HG03039 (cell line): ENCODE results near the gene DCDC2C.

ENCODE experiments used
- ATAC-seq: cut with Tn5 transposase; IDR thresholded peaks from one replicate; pipeline ENCODE4 v1.9.1; 2021; ENCODE audit warnings: mild to moderate bottlenecking, moderate library complexity; ENCODE audit not compliant: unreplicated experiment

DCDC2C gene

DNA sequence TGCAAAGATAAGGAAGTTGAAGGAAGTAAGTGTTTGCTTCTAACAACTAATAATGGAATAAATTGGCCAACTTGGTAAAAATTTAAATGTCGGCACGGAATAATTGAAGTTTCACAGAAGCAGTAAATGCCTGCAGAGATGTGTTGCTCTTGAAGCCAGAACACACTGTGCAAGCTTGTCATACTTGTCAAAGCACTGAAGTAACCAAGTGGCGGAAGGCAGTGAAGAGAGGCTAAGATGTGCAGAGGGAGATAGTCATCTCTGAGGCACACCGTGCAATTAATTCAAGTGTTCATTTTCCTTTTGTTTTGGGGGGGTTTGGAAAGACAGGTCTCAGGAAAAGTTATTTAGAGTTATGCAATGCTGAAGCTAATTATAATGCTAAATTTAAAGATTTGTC lies 5.2 kb downstream of the DCDC2C start:
- ATAC-seq: no peak

DNA sequence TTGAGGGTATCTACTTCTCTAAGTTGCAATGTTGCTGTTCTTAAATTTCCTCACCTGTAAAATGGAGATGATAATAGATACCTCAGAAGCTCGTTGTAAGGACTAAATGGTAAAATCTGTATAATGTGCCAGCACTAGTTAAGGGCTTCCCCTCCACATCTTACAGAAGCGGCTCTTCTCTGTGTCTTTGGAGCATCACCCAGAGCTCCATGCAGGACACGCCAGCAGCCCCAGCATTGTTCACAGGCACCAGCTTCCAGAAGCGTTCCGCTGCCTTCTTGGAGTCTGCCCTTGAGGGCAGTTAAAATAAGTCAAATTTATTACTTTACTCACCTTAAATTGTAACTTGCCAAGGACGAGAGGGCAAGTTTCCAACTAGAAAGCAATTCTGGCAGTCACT lies 5.8 kb downstream of the DCDC2C start:
- no peak for ATAC-seq

DNA sequence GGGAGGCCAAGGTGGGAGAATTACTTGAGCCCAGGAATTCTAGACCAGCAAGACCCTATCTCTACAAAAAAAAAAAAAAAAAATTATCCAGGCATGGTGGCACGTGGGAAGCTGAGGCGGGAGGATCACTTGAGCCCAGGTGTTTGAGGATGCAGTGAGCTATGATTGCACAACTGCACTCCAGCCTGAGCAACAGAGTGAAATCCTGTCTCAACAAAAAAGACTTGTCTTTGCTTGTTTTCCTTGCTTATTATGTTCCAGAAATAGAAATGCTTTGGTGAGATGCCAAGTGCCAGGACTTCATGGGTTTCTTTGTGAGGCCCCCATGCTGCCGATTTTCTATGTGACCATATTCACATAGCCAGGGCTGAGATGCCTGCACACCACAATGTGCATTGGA lies 9.0 kb downstream of the DCDC2C start:
- ATAC-seq: no peak

DNA sequence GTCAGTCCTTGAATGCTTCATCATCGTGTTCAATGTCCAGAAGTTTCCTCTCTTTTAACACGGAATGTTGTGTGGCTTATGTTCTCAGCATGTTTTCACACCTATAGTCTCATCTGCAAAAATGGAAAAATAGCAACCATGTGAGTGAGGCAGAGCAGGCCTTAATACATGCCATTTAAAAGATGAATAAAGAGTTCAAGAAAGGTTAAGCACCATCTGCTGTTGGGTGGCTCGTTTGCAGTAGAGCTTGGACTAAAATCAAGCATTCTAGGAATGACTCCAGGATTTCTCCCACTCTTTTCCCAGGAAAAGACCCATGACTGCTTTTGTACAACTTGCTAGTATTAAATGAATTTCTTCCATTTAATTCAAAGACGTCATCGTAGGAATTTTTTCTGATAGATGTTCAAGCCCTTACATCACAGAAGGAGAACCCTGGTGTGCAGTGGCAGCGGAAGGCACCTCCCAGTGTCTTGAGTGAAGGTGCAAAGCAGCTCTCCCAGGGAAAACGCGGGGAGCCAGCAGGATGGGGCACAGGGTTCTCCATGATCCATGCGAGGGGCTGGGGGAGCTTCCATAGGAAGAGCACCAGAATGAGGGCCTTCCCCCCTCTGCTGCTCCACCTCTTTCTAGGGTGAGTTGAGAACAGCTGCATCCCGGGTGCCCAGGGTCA lies 9.6 kb downstream of the DCDC2C start:
- ATAC-seq: no peak

DNA sequence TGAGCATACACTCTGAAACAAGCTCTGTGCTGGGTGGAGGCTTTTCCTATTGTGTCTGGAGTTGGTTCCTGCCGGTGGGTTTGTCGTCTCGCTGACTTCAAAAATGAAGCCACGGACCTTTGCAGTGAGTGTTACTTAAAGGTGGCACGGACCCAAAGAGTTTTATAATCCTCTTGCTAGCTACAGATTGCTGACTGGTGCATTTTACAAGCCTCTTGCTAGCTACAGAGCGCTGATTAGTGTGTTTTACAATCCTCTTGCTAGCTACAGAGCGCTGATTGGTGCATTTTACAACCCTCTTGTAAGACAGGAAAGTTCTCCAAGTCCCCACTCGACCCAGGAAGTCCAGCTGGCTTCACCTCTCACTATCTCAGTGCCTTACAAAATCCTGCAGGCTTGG lies 15.3 kb downstream of the DCDC2C start:
- ATAC-seq: no peak

DNA sequence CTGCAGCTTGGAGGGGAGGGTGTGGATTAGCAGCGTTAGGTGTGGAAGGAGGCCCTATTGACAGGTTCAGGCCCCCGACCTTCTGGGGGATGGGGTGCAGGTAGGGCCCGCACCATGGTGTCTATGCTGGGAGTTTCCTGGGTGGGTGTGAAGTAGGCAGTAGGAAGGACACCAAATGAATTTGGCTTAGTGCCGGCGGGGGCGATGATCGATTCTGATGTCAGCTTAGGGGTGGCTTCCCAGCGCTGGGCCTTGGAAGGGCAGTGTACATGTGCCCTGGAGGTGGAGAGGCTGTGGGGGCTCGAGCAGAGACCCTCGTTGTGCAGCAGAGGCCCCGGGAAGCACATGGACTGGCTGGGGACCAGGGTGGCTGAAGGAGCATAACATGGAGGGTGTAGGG lies 21.6 kb downstream of the DCDC2C start:
- no peak for ATAC-seq

DNA sequence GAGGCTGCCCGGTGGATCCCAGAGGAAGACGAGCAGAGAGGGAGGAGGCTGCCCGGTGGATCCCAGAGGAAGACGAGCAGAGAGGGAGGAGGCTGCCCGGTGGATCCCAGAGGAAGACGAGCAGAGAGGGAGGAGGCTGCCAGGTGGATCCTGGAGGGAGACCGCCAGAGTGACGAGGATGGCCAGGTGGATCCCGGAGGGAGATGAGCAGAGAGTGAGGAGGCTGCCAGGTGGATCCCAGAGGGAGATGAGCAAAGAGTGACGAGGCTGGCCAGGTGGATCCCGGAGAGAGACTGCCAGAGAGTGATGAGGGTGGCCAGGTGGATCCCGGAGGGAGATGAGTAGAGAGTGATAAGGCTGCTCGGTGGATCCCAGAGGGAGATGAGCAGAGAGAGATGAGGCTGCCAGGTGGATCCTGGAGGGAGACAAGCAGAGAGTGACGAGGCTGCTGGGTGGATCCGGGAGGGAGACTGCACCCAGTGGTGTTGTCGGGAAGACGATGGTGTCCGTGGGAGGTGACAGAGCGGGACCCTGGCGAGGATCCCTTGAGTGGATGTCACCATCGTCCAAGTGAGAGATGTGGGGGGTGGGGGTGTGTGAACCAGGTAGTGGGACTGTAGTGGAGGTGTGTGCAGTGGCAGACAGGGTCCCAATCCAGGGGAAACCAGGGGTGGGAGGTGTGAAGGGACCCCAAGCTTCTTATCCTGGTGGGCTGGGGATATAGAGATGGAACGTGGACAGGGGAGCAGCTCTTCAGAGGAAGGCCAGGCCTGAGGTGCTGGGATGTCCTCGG lies 22.3 kb downstream of the DCDC2C start:
- ATAC-seq: no peak

DNA sequence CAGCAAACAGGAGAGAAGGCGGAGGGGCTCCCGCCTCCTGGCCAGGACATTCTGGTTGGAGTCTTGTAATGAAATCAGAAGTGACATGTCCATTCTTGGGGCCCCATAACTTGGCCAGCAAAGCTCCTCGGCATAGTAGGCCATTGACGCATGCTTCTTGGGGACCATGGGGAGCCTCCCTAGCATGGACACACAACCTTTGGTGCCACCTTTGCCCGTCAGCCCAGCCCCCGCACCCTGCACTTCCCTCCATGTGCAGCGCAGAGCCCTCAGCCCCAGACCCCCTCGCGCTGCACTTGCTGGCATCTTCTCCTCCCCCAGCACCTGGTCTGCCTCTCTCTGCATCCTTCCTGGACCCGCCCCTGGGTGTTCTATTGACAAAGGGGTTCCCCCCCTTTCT lies 23.1 kb downstream of the DCDC2C start:
- no peak for ATAC-seq

DNA sequence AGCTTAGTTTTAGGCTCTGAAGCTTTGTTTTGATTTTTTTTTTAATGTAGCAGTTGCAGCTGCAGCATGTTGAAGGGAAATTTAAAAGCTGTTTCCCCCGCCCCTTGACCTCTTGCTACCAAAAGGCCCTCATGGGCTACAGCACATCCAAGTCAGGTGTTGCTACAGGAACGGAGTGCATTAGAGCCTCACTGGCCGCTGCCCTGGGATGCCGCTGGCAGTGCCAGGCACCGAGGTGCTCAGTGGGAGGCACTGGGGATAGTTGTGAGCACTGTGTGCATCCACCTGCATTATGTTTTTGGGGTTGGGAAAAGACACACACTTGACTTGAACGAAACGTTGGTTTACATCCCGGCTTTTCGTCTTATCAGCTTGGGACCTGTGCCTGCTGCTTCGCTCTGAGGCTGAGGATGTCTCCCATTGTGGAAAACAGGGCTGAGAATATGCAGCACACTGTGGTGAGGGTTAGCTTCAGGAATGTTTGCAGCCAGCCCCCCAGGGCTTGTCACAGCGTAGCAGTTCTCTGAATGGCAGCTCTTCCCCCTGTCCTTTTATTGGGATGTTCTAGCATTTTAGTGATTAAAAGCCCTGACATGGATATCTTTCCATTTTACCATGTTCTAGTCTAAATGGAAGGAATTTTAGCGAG lies 24.1 kb downstream of the DCDC2C start:
- ATAC-seq: no peak

DNA sequence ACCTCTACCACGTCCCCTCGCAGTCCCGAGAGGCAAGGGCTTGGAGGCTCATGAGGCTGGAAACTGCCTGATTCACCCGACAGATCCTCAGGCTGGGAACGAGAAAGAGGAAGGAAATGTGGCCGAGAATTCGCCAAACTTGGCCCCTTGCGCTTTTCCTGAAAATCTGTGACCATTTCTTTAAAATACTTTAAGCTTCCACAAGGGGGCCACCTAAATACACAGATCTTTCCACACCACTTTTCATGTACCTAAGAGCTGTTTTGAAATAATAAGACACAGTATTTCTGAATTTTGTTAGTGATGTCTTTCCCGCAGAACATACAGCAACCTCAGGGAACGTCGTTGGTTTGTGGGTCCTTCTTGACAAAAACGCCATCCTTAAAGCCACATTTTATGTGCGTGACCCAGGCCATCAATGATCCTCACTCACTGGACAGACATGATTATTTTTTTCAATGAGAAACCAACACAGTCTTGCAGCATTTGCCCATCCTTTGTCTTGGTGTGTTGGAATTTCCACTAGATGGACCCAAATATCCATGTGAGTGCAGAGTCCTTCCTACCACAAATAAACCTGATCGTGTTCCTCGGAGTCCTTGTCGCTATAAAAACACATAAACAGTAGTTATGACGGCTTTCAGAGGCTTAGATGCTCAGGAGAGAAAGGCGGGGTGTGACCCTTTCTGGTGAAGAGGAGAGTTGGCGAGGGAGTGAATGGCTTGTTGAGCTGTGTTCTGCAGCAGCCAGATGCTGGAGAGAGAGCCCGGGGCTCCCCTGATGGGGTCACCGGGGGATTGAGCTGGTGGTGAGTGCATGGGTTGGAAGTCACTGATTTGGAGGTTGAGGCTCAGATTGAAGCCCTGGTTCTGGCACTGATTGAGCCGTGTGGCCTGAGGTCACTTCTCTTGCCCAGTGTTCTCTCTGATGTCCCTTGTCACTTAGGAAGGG lies 25.0 kb downstream of the DCDC2C start:
- ATAC-seq: no peak

DNA sequence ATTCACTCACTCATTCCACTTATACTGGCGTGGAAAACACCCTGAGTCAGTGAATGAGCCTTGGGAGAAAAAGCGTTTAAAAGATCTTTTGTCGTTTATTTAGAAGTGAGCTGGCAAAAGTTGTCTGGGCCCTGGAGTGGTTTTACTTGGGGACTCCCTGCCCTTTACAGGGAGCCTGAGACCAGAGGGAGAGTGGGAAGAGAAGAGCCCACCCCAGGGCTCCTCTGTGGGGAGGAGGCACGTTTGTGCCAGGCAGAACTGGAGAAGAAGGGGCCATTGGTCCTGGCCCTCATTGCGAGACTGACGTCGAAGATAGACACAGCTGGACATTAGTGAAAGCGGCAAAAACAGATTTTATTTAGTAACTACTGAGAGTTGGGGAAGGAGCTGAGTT lies 25.7 kb downstream of the DCDC2C start:
- ATAC-seq: no peak

DNA sequence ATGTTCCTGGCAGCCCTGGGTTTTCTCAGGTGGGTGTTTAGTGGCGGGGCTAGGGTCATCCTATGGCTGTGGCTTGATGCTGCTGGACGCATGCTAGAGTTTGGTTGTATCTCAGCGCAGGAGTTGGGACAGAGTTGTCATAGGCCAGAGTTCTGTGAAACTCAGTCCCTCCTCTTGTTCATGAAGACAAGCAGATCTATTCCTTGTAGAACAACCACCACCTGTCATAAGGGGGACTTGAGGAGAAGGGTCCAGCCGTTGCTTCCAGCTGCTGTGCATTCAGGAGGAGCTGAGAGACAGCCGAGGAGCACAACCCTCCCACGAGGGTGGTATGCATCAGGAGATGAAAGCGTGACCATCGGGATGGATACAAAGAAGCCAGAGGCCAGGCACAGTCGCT lies 26.4 kb downstream of the DCDC2C start:
- no peak for ATAC-seq

DNA sequence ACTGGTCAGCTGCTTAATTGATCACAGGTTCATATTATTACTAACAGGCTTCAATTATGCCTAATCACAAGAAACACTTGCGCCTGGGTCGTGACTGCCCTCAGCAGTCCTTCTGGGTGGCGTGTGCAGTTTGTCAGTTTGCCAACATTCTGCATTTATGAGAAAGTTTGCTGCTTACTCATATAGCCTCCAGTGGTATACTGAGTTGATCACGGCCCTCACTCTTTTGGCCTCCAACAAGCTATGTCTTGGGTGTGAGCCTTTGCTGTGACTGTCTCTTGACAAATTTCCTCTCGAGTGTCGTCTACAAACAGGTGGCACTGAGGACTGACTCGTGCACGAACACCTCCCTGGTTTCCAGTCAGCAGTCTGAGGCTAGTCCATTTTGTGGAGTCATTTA lies 27.3 kb downstream of the DCDC2C start:
- no peak for ATAC-seq

DNA sequence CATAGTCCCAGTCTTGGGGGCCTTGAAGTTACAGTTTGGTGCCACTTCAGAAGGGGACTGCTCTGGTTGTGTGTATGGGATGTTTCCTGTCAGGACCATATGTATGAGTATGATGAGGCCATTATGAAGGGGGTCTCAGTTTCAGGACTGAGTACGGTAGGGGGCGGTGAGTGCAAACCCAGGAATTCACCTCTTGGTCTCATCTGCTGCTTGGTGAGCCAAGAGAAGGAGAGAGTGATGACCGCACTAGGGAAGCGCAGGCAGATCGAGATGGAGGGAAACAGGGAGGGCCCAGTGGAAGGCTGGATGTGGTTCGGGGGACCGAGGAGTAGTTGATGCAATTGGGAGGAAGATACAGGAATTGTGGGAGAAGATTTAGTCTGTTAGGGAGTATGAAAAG lies 28.5 kb downstream of the DCDC2C start:
- no peak for ATAC-seq

DNA sequence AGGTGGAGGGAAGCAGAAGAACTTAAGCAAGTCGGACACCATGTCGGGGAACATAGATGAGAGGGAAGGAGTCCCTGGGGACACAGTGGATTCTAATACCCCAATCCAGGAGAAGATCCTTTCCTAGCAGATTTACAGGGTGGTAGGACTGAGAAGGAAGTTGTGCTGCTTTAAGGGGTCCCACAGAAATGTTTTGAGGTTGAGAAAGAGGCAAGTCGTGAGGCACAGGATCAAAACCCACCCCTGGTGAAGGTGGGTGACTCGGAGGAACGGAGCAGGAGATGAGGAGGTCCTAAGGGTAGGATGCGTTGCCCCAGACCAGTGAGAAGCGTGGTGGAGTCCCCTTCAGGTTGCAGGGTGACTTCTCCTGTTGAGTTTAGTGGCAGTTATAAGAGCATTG lies 32.7 kb downstream of the DCDC2C start:
- no peak for ATAC-seq

DNA sequence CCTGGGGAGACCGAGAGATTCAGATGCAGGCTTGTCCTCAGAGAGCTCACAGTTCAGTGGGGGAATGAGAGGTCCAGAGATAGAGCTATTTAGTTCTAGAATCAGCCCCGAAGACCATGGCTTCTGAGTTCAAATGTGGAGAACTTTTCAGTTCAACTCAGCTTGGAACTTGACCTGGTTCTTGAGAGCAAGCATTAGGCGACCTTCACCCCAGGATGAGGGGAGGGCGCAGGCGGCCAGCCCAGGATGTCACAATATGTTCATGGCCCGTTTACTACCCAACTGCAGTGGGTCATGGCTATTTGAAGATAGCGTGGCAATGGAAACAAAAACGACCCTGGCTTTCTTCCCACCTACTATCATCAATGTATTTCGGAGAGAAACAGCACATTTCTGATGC lies 33.8 kb downstream of the DCDC2C start:
- ATAC-seq: no peak

DNA sequence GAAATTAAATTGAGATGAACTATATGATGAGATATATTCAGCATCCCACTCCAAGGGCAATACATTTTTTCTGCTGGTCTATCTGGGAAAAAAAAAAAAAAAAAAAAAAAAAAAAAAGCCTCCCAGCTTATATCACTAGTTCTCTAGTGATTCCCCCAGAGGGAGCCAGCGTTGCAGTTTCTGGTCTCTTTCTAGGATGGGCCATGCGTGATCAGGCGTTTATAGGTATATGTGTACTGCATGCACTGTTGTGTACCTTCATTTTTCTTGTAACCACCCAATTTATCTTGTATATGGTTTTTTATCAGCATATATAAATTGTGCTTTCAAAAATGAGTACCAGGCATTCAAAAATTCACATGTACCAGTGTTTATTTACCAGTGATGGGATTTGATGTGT lies 35.1 kb downstream of the DCDC2C start:
- ATAC-seq: no peak

DNA sequence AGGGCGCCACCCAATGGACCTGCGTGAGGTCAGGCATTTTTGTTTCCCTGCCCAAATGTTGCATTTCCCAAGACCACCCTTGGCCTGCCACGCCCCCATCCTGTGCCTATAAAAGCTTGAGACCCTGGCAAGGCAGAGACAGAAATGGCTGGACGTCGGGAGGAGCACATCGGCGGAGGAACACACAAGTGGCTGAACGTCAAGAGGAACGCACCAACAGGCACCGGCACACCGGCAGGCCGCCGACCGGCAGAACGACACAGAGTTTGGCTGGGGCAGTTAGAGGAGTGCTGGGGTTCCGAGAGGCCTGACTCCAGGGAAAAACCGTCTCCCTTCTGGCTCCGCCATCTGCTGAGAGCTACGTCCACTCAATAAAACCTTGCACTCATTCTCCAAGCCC lies 35.9 kb downstream of the DCDC2C start:
- no peak for ATAC-seq

DNA sequence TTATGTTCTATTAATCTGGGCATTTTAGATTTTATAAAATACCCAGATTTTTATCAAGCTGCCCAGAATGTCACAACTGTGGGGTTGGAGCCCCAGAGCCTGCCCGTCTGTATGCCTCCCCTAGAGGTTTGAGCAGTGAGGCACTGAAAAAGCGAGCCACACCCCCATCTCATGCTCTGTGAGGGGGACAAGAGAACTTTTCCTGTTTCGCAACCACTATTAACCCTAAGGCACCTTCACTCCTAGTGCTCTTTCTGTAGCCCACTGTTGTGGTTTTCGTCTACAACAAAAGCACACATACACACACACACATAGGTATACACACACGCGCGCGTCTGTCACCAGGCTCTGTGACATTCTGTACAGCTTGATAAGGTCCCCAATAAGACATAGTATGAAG lies 38.0 kb downstream of the DCDC2C start:
- ATAC-seq: no peak

DNA sequence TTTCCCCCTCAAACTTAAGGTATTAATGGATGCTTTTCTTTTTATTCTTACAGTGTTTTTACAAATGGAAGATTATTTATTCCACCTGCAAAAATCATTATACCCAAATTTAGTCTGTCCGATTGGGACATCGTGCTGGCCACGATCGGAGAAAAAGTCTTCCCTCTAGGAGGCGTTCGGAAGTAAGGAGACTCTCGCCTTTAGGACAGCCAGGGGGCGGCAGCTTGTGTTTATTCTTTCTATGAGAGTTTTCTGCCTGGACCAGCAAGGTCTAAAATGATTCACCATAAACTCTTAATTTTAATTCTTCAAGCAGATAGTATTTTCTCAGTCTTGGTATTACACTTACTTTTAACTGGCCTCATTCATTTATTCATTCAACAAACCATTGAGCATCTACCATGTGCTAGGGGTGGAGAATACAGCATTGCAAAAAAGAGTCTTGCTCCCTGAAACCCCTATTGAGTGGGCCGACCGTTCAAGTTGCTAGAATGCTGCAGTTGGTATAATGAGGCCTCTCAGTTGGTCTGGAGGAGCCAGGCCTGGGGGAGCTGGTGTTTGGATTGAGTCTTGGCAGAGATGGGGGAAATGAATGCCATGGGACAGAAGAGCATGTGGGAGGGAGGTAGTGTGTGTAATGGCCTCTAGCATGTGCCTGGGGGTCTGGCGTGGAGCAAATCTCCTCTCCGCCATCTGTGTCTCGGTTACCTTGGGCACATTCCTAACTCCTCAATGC lies 38.7 kb downstream of the DCDC2C start:
- no peak for ATAC-seq
